Measurements from ENCODE around the gene SNX22.

SNX22 gene

DNA sequence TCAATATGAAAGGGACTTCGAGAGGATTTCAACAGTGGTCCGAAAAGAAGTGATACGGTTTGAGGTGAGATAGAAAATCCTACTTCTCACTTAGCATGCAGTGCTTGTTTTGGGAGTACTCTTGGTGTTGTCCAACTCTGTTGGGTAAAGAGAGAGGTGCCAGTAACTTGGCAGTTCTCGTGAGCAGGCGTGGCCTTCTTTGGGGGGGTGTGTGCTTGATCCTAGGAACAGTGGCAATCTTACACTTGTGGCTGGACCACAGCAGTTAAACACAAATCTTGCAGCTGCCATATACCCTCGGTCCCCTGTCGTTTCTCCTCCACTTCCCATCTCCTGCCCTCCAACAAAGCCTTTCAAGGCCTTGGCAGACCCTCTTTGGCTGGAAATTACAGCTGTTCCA is 15.2 kb upstream of the SNX22 start:
- DNase-seq, result no peak

DNA sequence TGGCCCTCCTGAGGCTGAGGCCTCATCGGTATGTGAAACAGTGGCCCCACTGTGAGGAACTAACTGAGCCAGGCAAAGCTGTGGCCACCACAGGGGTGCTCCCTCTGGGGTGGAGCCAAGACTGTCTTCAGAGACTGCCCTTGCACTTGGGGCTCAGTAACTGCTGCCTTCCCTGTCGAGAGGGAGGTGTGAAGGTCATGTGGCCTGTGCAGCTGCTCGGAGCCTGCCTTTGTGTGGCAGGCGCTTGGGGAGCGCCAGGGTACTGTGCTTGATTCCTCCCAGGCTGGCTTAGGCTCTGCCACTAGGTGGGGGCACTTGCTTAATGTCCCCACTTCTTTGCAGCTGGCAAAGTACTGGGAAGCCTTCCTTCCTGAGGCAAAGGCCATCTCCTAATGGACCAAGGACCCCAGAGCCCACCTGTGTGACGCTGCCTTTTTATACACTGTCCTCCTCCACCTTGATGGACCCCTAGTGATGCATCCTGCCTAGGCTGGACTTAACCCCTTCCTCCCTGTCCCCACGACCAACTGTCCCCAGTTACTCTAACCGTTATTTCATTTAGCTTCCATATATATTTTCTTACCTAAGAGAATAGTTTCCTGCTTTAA is 14.2 kb upstream of the SNX22 start:
- DNase-seq, result no peak

DNA sequence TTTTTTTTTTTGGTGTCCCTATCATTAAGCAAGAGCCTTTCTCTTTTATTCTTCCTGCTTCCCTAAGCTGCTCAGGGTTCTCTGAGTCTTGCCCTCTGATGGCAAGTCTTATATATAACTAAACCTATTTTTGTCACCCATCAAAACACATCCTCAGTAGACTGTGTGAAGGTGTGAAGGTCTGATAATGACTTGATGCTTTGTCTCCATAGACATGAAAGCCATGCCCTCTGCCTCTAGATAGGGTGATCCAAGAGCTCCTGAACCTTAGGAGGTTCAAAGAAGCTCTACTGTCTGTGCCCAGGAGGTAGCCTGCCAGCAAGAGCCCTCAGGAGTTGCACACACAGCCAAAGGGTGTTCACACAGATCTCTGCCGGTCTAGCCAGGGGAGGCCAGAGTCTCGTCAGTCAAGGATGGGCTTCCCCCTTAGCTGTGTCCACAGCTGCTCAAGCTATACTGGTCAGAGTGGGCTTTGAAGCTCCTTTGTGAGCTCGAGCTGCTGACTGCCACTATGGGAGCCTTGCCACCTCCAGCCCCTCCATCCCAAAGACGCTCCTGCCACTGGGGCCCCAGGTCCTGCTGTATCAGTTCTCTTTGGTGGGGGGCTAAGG is 13.1 kb upstream of the SNX22 start:
- no peak for DNase-seq

DNA sequence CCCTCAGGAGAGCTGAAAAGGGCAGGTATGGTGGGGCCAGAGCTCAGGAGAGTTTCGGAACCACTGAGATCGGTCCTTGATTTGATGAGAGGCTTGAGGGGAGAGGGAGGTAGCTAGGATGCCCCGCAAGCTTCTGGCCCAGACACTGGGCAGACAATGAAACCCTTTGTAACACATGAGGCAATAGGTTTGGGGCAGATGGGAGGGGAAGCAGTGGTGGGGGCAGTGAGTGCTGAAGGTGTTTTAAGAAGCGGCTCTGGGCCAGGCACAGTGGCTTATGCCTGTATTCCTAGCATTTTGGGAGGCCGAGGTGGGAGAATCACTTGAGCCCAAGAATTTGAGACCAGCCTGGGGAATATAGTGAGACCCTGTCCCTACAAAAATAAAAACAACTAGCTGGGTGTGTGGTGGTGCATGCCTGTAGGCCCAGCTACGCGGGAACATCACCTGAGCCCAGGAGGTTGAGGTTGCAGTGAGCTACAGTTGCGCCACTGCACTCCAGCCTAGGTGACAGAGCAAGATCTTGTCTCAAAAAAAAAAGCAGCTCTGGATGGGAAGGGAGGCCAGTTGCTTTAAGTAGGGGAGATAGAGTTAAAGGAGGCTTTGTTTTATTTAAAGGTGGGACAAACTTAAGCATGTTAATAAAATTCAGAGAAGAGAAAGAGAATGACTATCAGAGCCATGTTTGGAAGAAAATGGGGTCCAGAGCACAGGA is 9.6 kb upstream of the SNX22 start:
- no peak for DNase-seq

DNA sequence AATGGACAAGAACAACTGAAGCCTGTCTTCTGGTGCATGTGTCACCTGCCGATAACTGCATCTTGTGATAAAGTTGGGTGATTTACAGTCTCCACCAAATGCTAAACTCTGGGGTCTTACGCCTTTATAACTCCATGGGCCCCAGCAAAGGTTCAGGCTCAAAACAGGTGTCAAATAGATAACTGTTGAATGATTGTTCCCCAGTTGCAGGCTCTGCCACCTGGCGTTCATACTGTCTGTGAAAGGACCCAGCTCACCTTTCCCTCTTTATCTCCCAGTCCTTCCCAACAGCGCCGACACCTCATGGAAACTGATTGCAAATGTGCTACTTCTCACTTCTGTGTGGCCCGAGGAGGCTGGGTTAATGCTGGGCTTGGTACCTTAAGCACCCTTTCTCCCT is 8.3 kb upstream of the SNX22 start:
- DNase-seq, result no peak

DNA sequence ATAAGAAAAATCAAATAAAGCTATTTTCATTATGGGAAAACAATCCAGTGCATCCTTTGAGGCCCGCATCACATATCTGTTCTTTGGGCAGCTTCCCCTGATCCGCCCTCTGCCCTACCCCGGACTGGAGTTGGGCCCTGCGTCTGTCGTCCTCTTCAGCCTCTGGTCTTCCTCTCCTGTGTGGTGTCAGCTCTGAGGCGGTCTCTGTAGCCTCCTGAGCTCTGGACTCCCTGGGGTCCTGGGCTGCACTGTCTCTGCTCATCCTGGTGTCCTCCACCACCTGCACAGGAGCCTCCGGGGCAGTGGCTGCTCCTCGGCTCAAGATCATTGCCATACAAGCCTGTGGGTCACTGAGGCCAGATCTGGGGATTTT is 7.4 kb upstream of the SNX22 start:
- DNase-seq, result no peak

DNA sequence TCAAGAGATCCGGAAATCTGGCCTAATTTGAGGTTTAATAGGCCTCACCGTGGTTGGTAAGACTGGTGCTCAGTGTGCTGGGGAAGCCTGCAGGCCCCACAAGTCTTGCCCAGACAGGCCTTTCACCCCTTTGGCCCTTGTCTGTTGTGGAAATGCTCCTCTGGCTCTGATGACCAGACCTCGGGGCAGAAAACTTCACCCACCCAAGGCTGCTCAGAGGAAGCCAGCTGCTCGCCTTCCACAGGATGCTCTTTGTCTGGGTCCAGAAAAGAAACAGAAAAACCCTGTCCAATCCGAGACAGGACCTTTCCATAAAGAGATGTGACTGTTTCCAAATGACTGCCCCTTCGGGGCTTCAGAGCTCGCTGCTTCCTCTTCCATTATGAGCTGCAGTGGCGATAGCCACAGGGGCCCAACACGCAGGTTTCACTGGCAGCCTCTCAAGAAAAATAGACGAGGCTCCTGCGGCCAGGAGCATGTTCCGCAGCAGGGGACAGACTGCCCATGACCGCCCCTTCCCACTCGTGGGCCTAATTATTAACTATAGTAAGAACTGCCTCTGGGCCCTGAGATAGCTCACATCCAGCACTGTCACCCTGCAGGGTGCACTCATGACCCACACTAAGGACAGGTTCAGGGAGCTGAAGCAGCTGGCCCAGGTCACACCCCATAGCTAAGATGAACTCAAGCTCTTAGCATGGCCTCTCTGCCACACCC is 6.8 kb upstream of the SNX22 start:
- DNase-seq, result no peak

DNA sequence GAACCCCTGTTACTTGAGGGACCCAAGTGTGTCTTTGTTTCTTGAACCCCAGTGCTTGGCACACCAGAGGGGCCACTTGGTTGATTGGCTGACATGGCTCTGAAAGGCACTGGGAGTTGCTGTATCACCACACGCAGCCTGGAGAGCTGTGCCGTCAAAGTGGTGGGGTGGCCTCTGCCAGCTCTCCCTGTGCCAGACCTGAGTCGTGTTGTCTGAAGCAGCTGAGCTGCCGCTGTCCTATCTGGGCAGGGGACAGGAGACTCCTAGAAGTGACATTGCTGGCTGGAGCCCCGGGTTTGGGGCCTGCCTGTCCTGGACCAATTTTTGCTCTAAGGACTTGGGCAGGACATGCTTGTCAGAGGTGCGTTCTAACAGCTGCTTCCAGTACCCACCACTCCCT is 5.5 kb upstream of the SNX22 start:
- no peak for DNase-seq

DNA sequence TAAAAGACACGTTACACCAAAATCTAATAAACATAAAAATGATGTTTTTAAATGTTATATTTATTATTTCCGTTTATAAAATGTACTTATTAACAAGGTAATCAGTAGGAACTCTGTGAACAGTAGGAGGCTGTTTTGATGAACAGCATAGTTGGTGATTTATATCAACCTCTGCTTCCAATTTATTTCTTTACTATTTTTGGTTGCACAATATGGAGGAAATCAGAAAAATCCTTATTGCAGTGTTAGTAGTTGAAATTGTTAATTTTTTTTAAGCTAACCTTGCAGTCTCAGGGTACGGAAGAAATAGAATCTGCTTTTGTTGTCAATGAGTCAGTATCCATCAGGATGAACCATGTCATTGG is 5.0 kb upstream of the SNX22 start:
- DNase-seq, result no peak

DNA sequence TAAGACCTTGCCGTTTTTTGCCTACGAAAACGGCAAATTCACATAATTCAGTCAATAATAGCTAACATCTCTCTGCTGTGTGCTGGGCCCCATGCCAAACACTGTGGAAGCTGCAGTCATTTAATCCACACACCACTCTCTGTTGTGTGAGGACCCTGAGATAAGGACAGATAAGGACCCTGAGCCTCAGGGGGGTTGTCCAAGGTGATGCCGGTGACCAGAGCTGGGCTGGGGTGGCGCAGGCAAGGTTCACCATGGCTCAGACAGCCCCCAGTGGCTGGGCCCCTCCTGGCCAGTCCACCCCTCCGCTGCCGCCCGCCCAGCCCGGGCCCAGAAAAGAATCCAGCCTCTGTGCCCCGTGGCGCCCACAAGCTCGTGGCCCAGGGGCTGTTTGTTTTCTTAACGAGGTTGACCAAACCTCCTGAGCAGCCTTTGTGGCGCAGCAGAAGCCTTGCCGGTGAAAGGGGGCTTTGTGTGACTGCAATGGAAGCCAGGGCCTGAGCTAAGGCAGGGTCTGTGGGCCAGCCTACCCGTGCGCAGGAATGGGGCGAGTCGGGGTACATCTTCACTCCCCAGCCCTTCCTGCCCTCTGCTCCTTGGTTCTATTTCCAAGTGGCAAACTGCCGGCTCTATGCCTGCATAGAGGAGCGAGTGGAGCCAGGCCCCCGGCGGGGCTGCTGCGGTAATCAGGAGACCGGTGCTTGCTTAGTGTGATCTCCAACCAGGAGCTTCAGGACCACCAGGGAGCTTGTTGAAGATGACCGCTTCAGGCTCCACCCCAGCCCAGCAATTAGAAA is 4.4 kb upstream of the SNX22 start:
- no peak for DNase-seq

DNA sequence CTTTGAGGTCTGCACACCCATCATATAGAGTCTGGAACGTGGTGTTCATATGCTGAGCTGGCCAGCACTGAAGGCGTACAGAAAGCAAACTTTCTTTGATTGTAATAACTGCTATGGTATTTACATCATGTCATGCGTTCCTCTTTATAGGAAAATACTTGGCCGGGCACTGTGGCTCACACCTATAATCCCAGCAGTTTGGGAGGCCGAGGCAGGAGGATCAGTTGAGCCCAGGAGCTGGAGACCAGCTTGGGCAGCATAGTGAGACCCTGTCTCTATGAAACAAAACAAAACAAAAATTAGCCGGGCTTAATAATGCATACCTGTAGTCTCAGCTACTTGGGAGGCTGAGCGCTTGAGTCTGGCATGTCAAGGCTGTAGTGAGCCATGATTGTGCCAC is 3.4 kb upstream of the SNX22 start:
- DNase-seq, result no peak

DNA sequence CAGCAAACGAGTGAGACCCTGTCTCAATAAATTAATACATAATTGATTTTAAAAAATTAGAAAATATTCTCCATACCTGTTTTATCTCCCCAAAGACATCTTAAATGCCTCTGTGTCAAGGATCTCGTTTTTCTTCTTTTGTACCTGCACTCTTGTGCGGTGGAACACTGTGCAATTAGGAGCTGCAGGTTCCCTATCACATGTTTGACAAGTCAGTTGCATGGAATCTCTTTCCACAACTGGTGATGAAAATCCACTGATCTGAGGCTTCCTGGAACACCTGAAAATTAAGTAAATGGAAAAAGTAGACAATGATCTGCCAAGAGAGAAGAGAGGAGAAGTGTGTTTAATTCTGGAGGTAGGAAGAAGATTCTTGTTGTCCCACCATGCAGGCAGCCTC is 3.0 kb upstream of the SNX22 start:
- no peak for DNase-seq

DNA sequence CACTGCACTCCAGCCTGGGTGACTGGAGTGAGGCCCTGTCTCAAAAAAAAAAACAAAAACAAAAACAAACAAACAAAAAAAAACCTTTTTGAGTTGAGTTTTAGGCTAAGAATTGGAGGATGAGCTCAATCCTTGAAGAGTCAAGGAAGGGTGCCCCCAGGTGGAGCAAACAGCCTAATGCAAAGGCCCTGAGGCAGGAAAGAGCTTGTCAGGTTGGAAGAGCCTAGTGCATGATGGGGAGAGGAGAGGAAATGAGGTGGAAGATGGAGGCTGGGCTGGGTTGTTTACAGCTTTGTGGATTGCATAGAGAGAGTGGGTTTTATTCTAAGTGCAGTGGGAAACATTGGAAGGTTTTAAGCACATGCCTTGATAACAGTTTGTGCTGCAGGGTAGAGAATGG is 2.1 kb upstream of the SNX22 start:
- no peak for DNase-seq

DNA sequence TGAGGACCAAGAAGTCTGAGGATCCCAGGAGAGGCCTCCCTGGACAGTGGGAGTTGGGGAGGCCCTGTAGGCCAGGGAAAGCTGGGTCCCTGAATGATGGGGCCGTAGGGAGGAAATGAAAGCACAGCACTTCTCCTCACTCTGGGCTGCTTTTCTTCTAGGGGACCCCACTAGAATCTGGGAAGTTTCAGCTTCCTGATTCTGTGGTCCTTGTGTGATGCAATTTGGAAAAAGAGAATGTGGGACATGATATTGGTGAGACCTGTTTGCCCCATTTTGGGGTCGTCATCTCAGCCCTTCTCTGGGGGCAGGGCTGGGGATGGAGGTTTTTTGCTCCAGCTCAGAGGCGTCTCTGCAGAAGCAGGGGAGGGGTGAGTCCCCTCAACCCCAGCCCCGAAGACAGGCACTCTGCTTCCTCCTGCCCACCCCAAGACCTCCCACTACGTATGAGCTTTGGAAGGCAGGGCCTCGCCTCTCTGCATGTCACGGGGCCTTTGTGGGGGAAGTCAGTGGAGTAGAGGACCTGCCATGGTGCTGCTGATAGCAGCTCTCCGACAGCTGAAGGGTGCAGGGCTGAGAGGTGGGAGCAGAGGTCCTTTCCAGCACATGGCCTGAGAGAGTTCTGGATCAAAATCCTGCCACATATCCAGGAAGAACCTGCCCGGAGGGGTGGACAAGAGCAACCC is 1.5 kb upstream of the SNX22 start:
- no peak for DNase-seq

DNA sequence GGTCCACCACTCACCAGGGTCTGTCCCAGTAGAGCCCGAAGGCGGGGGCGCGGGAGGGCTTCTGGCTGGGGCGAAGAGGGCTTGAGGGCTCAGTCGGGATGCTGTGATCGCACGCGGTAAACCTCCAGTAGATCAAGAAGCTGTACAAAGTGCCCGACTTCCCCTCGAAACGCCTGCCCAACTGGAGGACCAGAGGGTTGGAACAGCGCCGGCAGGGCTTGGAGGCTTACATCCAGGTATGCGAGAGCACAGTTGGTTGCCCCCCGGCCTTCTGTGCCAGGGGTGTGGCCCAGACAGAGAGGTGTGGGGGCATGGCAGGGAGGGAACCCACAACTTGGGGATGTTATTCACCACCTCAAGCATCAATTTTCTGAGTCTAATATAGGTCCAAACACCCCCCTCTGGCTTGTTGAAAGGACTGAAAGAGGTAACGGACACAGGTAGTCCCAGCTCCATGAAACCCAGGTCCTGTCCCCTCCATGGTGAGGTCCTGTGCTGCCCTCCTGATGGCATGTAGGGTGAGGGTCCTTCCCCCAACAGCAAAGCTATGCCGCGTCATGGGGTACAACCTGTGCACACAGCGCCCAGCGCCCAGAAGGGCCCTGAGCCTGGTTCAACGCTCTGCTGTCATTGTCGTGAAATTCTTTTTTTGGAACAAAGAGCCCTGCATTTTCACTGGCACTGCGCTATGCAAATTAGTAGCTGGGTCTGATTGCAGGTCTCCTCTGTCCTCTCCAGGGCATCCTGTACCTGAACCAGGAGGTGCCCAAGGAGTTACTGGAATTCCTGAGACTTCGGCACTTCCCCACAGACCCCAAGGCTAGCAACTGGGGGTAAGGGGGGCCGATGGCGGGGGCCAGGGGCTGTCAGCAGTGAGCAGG is 1.2 kb downstream of the SNX22 start:
- DNase-seq, result no peak

DNA sequence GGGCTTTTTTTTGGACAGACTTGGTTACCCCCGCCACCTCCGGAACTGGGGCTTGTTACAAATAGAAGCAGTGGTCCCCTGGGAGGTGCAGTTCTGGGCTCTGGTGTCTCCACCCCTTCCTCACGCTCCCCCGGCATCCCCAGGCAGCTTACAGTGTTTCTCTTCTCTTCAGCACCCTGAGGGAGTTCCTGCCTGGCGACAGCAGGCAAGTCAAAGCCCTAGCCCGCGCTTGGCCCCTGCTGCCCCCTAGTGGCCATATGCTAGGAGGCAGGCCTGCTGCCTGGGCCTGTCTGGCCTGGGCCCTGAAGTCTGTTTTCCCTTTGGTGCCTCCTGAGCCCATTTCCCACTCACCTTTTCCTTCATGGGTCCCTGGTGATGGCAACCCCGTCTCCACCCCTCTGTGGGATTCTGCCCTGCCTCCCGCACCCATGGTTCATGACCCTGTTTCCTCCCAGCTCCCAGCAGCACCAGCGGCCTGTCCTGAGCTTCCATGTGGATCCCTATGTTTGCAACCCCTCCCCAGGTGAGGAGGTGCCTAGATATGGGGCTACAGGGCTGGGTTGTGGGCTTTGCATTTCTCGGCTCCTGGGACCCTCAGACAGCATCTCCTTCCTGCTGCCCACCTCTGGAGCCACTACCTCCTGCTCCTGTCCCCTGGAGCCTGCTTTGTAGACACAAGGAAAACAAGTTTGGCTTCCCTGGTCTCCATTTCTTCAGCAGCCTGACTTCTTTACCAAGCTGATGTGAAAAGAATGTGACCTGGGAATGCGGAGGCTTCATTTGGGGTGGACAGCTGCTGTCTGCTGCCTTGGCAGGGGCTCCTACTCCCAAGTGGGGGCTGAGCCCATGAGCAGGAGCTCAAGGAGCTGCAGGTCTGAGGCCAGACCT is 2.2 kb downstream of the SNX22 start:
- peak in 1 of 2 experiments; percentile 9 for DNase-seq

DNA sequence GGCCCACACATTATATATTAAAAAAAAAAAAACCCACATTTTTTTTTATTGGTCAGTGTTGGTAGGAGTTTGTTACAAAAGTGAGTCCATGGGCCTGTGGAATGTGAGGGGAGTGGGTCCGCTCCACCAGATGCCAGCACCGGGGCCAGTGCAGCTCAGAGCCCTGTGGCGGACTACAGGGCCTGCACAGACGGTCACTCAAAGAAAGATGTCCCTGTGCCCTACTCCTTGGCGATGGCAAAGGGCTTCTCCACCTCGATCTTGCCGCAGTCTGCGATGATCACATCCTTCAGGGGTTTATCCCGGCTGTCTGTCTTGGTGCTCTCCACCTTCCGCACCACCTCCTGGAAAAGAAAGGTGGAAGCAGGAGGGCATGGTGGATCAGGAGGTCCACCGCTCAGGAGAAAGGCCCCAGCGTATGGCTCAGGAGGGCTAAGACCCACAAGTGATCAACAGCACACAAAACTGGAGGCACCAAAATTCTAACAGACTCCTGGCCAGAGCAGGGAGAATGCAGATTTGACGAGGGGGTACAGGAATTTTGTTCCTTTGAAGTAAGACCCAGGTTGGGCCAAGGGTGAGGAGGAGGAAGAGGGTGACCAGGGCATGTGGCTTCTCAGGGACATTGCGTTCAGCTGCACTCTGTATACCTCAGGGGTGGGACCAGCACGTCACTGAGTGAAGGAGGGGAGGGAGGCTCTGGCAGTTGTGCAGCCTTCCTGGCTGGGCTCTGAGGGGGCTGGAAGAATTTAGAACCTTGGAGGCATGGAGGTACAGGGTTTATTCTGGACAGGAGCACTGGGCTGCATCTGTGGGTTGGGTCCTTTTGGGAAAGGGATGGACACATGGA is 4.5 kb downstream of the SNX22 start:
- no peak for DNase-seq

DNA sequence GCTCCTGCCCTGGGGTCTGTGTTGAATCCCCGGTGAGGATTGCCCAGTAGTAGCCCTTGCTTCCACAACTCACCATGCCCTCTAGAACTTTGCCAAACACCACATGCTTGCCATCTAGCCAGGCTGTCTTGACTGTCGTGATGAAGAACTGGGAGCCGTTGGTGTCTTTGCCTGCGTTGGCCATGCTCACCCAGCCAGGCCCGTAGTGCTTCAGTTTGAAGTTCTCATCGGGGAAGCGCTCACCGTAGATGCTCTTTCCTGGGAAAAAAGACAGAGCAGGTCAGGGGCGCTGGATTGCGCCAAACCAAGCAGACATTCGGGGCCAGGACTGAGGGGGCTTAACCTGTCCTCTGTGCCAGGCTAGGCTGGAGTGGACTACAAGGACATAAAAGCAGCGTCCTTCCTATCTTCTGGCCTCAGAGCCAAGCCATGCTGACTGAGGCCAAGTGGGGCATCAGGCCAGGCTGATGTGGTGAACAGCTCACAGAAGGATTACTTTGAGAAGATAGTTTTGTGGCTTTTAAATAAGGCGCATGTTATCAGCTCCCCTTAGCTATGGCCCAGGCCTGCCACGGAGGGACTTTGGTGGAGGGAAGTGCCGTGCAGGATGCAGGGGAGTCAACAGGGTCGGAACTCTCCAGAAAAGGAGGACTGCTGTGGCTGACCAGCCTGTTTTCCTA is 5.3 kb downstream of the SNX22 start:
- no peak for DNase-seq

DNA sequence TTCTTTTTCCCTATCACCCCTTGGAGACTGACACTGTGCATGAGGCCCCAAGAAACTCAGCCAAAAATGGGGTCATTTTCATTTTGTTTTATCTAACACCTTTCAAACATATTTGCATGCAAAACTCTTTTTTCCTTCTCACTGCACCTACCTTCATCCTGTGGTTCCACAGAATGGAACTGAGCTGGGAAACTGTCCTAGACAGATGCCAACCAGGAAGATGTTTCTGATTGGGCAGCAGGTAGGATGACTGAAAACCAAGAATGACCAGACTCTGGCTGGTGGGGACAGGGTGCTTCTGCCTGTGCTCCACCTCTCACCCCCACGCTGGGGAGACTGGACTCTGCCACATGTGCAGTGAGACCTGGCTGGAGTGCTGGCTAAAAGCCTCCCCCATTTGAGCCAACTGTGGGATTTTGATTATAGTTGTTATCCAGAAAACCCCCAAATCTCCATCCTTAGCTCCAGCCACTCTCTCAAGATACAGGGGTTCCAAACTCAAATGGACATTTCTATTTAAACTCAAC is 6.1 kb downstream of the SNX22 start:
- DNase-seq, result no peak
